Fibroblast of the aortic adventitia (primary cell): ENCODE data around the gene GSG1L2. TPM values are rescaled to one million over a fixed set of nuclear protein-coding genes. Genes with fewer than 3 reads are reported as not detected.

Experiments used
- DNase-seq: peaks from one replicate; pipeline ENCODE4 v3.0.0-alpha.2; 2010; ENCODE audit warnings: low read depth
- H3K4me3 ChIP-seq: 2 replicates; pipeline ENCODE4 v1.5.1; 2011; ENCODE audit warnings: low read depth, mild to moderate bottlenecking, control low read depth, low read length, moderate library complexity
- total RNA-seq: library from RNA; depleted of rRNA; stranded (reverse); fragments of >200 nt; gene quantifications from 2 replicates; pipeline ENCODE4 v1.2.3, GENCODE V29; 2012; ENCODE audit warnings: low replicate concordance
- TF ChIP-seq, protein P1 (sequence below): IDR thresholded peaks from 2 replicates; pipeline ENCODE4 v1.5.1; 2011; ENCODE audit warnings: mild to moderate bottlenecking, low read length, control low read depth, inconsistent platforms; ENCODE audit not compliant: insufficient read depth

Gene GSG1L2
- total RNA-seq, 1 donor = not detected

DNA sequence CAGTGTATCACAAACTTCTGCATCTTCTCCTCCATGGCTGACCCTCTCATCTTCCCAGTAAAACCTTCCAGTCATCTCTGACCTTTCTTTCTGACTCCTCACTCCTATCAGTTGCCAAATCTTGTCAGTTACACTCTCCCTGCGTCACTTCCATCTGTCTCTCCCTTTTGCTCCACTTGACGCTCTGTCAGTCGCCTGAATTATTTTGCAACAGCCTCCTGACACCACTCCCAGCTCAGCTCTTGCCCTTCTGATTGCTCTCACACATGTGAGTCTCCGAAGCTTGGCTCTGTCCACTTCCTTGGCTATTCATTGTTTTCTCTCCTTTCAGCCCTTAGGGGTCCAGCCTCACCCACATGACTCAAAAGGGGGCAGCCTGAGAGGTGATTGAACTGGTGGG lies 58.2 kb downstream of the GSG1L2 start:
- TF ChIP-seq, protein P1, sequence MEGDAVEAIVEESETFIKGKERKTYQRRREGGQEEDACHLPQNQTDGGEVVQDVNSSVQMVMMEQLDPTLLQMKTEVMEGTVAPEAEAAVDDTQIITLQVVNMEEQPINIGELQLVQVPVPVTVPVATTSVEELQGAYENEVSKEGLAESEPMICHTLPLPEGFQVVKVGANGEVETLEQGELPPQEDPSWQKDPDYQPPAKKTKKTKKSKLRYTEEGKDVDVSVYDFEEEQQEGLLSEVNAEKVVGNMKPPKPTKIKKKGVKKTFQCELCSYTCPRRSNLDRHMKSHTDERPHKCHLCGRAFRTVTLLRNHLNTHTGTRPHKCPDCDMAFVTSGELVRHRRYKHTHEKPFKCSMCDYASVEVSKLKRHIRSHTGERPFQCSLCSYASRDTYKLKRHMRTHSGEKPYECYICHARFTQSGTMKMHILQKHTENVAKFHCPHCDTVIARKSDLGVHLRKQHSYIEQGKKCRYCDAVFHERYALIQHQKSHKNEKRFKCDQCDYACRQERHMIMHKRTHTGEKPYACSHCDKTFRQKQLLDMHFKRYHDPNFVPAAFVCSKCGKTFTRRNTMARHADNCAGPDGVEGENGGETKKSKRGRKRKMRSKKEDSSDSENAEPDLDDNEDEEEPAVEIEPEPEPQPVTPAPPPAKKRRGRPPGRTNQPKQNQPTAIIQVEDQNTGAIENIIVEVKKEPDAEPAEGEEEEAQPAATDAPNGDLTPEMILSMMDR = no peak
- DNase-seq = no peak
- H3K4me3 ChIP-seq = no peak overlapping the region

DNA sequence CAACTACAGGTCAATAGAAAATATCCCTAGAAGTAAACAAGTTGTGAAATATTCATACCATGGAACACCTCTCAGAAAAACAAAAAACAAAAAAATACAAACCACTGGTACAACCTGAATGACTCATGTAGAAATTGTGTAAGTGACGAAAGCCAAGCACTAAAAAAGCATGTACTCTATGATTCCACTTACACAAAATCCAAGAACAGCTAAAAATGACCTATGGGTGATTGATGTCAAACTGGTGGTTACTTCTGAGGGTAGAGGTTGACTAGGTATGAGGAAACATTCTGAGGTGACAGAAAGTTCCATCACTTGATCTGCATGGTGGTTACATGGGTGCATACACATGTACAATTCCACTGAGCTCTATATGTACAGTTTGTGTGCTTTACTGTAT lies 61.6 kb downstream of the GSG1L2 start:
- DNase-seq = no peak
- H3K4me3 ChIP-seq = no peak overlapping the region
- TF ChIP-seq, protein P1 = no peak

DNA sequence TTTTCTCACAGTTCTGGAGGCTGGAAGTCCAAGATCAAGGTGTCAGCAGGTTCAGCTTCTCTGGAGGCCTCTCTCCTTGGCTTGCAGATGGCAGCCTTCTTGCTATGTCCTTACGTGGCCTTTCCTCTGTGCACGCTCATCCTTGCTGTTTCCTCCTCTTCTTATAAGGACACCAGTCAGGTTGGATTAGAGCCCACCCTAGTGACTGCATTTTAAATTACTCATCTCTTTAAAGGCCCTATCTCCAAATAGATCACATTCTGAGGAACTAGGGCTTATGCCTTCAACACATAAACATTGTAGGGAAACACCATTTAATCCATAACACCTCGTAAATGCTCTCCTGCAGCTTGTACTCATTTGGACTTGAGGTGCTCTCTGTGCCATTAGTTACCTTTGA lies 66.8 kb downstream of the GSG1L2 start:
- no peak for DNase-seq
- H3K4me3 ChIP-seq = no peak overlapping the region
- TF ChIP-seq, protein P1 = no peak

Other genes starting within 250 kb of the GSG1L2 start
- 59.3 and 77.5 TPM in 2 replicates for gene STX8, start 246.3 kb downstream of the GSG1L2 start, total RNA-seq
- gene CFAP52, start 245.4 kb downstream of the GSG1L2 start, total RNA-seq = 0.18 and 2.7 TPM in 2 replicates
- gene USP43, start 176.6 kb downstream of the GSG1L2 start, total RNA-seq = not detected in 2 replicates
- not detected in 2 replicates for gene DHRS7C, start 30.5 kb downstream of the GSG1L2 start, total RNA-seq
- gene GLP2R, start 3.8 kb upstream of the GSG1L2 start, total RNA-seq = 0.16 TPM in 1 of 2 replicates, not detected in the other
- gene RCVRN, start 83.2 kb upstream of the GSG1L2 start, total RNA-seq = not detected in 2 replicates